DND-41 (cell line): ENCODE results near the gene SPOCD1.

Experiments used
- ATAC-seq: fragments of 200-7000 bp; cut with Tn5 transposase; 3 replicates; pipeline ENCODE4 v1.9.1; 2021; ENCODE audit warnings: low read depth; ENCODE audit not compliant: insufficient read depth
- DNase-seq: peaks from one replicate; pipeline ENCODE4 v3.0.0-alpha.2; 2020
- H2AFZ ChIP-seq: 2 replicates; pipeline ENCODE4 v1.6.0; 2012; ENCODE audit warnings: low read depth, low read length
- H3K27ac ChIP-seq: 2 replicates; pipeline ENCODE4 v1.5.1; 2012; ENCODE audit warnings: low read length, inconsistent platforms
- H3K27me3 ChIP-seq: fragments of 200-600 bp; sonication (generic); 2 replicates; pipeline ENCODE4 v1.6.0; 2012; ENCODE audit warnings: low read length, mild to moderate bottlenecking, inconsistent platforms; ENCODE audit not compliant: insufficient read depth, poor library complexity
- H3K36me3 ChIP-seq: 2 replicates; pipeline ENCODE4 v1.5.1; 2012; ENCODE audit warnings: low read length, inconsistent platforms; ENCODE audit not compliant: insufficient read depth
- H3K4me1 ChIP-seq: 2 replicates; pipeline ENCODE4 v1.5.1; 2012; ENCODE audit warnings: mild to moderate bottlenecking, low read length; ENCODE audit not compliant: insufficient read depth
- H3K4me2 ChIP-seq: 2 replicates; pipeline ENCODE4 v1.6.0; 2012; ENCODE audit warnings: mild to moderate bottlenecking, moderate library complexity, low read length, inconsistent platforms; ENCODE audit not compliant: insufficient read depth
- H3K4me3 ChIP-seq, 2 experiments: fragments of 200-600 bp in 1 of 2; shearing (Covaris generic) in 1 of 2; 2 replicates each; pipeline ENCODE4 v1.5.1; 2012 to 2016; ENCODE audit warnings: inconsistent platforms in 2 of 2, low read length in 2 of 2, mild to moderate bottlenecking in 2 of 2, low read depth in 1 of 2, moderate library complexity in 1 of 2
- H3K79me2 ChIP-seq: 2 replicates; pipeline ENCODE4 v1.6.0; 2012; ENCODE audit warnings: low read length, inconsistent platforms; ENCODE audit not compliant: insufficient read depth
- H3K9ac ChIP-seq: 2 replicates; pipeline ENCODE4 v1.6.0; 2012; ENCODE audit warnings: low read depth, mild to moderate bottlenecking, inconsistent platforms, low read length, moderate library complexity
- H3K9me3 ChIP-seq: 2 replicates; pipeline ENCODE4 v1.5.1; 2012; ENCODE audit warnings: low read length, moderate library complexity, mild to moderate bottlenecking, inconsistent platforms; ENCODE audit not compliant: insufficient read depth, severe bottlenecking
- H4K20me1 ChIP-seq: 2 replicates; pipeline ENCODE4 v1.6.0; 2012; ENCODE audit warnings: low read length; ENCODE audit not compliant: insufficient read depth
- EZH2 ChIP-seq: IDR thresholded peaks from 3 replicates; pipeline ENCODE4 v1.6.1; 2012; ENCODE audit warnings: borderline replicate concordance, low read depth, mild to moderate bottlenecking, moderate library complexity, low read length, inconsistent platforms; ENCODE audit not compliant: severe bottlenecking
- TF ChIP-seq, protein P1 (sequence below): IDR thresholded peaks from 2 replicates; pipeline ENCODE4 v1.5.1; 2012; ENCODE audit warnings: borderline replicate concordance, low read length, moderate library complexity, mild to moderate bottlenecking; ENCODE audit not compliant: poor library complexity, severe bottlenecking; ENCODE audit errors: extremely low read depth

SPOCD1 gene

DNA sequence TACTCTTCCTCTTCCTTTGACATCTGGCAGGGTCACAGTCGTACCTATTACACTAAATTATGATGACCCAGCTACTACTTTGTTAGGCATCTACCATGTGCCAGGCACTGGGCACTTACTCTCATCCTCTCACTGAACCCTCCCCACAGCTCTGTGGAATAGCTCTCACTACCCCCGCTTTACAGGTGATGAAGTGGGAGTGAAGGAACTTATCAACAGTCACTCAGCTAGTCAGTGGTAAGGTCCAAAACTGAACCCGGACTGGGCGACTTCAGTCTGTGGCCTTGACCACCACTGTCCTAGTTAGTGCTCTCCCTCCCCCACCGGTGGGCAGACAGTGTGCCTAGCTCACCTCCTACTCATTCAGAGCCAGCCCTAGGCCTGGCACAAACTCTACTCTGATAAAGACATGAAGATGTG lies 64.0 kb downstream of the SPOCD1 start:
- TF ChIP-seq, protein P1, sequence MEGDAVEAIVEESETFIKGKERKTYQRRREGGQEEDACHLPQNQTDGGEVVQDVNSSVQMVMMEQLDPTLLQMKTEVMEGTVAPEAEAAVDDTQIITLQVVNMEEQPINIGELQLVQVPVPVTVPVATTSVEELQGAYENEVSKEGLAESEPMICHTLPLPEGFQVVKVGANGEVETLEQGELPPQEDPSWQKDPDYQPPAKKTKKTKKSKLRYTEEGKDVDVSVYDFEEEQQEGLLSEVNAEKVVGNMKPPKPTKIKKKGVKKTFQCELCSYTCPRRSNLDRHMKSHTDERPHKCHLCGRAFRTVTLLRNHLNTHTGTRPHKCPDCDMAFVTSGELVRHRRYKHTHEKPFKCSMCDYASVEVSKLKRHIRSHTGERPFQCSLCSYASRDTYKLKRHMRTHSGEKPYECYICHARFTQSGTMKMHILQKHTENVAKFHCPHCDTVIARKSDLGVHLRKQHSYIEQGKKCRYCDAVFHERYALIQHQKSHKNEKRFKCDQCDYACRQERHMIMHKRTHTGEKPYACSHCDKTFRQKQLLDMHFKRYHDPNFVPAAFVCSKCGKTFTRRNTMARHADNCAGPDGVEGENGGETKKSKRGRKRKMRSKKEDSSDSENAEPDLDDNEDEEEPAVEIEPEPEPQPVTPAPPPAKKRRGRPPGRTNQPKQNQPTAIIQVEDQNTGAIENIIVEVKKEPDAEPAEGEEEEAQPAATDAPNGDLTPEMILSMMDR, result no peak
- Histone ChIP-seq H4K20me1 (peaks cover 6% of the 10 kb centered on the region), H3K4me3 (no peak overlapping the region), H3K9ac (no peak overlapping the region), H3K9me3 (no peaks in the 10 kb centered on the region), H2AFZ (no peak overlapping the region), H3K4me2 (no peak overlapping the region), H3K36me3 (no peaks in the 10 kb centered on the region), H3K27me3 (no peaks in the 10 kb centered on the region), H3K4me1 (peaks cover 29% of the 10 kb centered on the region), H3K27ac (peak overlapping the region; percentile 33; the same call in 1 of the 2 replicates), H3K79me2 (no peaks in the 10 kb centered on the region)
- DNase-seq (no peak), ATAC-seq (peak; percentile 15; the same call in 2 of the 3 replicates)

DNA sequence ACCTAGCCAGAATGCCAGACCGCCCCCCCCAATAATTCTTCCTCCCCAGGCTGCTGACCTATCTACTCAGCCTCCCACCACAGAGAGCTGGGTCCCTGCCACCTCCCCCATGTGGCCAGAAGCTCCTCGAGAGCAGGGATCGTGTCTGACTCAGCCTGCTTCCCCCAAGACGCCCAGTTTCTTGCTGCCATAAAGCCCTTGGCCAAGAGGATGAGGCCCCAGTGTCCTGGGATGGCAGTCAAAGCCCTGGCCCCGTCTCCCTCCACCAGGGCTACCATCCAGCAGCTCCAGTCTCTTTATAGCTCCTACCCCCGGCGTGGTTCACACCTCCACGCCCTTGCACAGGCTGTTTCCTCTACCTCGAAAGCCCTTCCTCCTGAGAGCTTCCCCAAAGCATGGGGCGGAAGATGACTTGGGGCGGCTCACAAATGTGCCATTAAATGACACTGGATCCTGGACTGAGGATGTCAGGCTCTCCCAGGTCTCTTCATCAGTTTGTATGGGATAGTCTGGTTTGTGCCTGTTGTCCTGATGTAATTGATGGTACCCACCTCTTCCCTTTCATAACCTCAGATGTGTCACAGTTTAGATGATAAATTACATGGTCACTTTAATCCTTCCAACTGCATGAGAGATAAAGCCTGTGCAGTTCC lies 64.8 kb downstream of the SPOCD1 start:
- ATAC-seq (no peak), DNase-seq (no peak)
- Histone ChIP-seq H3K27ac (no peak overlapping the region), H4K20me1 (peaks cover 6% of the 10 kb centered on the region), H3K79me2 (no peaks in the 10 kb centered on the region), H3K4me1 (peaks cover 29% of the 10 kb centered on the region), H2AFZ (no peak overlapping the region), H3K4me2 (no peak overlapping the region), H3K27me3 (no peaks in the 10 kb centered on the region), H3K9me3 (no peaks in the 10 kb centered on the region), H3K4me3 (no peak overlapping the region), H3K9ac (no peak overlapping the region), H3K36me3 (no peaks in the 10 kb centered on the region)
- TF ChIP-seq EZH2, result no peak

DNA sequence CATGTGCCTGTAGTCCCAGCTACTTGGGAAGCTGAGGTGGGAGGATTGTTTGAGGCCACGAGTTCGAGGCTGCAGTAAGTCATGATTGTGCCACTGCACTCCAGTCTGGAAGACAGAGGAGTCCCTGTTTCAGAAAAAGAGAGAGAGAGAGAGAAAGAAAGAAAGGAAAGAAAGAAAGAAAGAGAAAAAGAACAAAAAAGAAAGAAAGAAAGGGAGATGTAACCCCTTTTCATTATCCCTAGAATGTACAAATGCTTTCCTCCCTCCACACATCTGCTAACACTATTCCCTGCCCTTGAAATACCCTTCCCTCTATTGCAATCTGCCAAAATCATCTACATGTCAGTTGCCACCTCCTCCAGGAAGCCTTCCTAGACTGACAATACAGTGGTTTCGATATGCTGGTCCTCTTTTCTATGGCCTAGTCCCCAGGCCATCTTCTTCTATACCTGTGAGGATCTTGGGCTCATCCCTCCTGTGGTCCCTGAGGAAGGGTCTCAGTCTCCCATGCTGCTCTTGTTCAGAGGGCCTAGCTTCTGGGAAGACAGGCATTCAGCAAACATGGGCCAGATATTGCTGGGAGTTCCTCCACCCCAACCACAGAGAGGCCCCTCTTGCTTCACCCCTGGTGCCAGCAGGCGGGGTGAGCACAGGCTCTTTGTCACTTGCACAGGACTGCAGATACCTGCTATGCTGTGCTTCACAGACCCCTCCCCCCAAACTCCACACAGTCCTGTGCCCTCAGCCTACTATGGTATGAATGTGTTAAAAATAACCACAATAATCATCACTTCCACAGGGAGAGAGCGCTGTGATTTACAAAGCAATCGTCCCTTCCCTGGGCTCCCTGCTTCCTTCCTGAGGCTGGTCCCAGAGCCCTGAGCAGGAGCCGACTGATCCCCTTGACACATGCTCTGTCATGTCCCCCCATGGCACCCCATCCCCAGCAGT lies 65.8 kb downstream of the SPOCD1 start:
- no peak for ATAC-seq
- Histone ChIP-seq H3K4me1 (peaks cover 29% of the 10 kb centered on the region), H3K36me3 (no peaks in the 10 kb centered on the region), H3K79me2 (no peaks in the 10 kb centered on the region), H3K9me3 (no peaks in the 10 kb centered on the region), H3K27me3 (no peaks in the 10 kb centered on the region), H3K27ac (no peak overlapping the region), H4K20me1 (peaks cover 6% of the 10 kb centered on the region), H2AFZ (no peak overlapping the region), H3K9ac (no peak overlapping the region), H3K4me3 (no peak overlapping the region), H3K4me2 (no peak overlapping the region)
- TF ChIP-seq EZH2, result no peak
- TF ChIP-seq, protein P1, result no peak
- no peak for DNase-seq

DNA sequence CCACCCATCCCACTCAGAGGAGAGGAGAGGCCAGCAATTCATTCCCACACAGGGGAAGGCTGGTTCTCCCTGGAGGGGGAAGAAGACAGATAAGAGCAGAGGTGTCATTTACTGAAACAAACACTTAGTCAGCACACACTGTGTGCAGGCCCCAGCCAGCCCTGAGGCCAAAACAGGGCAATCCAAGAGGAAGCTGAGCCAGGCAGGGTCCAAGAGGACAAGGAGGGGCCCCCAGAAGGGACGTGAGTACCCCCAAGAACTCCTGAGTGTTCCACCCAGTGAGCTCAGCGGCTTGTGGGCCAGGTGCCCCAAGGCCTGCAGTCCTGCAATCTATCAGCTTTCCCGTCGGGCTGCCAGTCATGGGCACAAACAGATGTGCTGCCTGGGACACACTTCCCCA lies 67.5 kb downstream of the SPOCD1 start:
- ATAC-seq, result no peak
- peaks cover 23% of the 10 kb centered on the region for H3K4me1 ChIP-seq
- no peak overlapping the region for H3K27ac ChIP-seq
- no peak overlapping the region for H2AFZ ChIP-seq
- no peaks in the 10 kb centered on the region for H3K79me2 ChIP-seq
- no peak overlapping the region for H3K9ac ChIP-seq
- H3K27me3 ChIP-seq, result no peaks in the 10 kb centered on the region
- no peak overlapping the region for H3K4me3 ChIP-seq
- no peak for TF ChIP-seq EZH2
- TF ChIP-seq, protein P1, result no peak
- no peak for DNase-seq
- peaks cover 15% of the 10 kb centered on the region; the same call in 1 of the 2 replicates for H4K20me1 ChIP-seq
- no peaks in the 10 kb centered on the region for H3K36me3 ChIP-seq
- H3K4me2 ChIP-seq, result no peak overlapping the region
- H3K9me3 ChIP-seq, result no peaks in the 10 kb centered on the region
